Cardiac ventricle fibroblast (primary cell): ENCODE data around the gene AEN. TPM values are rescaled to one million over a fixed set of nuclear protein-coding genes. Genes with fewer than 3 reads are reported as not detected.

ENCODE experiments used
- total RNA-seq: library from RNA; depleted of rRNA; stranded (reverse); fragments of >200 nt; gene quantifications from 2 replicates; pipeline ENCODE4 v1.2.3, GENCODE V29; 2015

The AEN gene, protein sequence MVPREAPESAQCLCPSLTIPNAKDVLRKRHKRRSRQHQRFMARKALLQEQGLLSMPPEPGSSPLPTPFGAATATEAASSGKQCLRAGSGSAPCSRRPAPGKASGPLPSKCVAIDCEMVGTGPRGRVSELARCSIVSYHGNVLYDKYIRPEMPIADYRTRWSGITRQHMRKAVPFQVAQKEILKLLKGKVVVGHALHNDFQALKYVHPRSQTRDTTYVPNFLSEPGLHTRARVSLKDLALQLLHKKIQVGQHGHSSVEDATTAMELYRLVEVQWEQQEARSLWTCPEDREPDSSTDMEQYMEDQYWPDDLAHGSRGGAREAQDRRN
- total RNA-seq: 15.1 and 19.4 TPM in 2 replicates

DNA sequence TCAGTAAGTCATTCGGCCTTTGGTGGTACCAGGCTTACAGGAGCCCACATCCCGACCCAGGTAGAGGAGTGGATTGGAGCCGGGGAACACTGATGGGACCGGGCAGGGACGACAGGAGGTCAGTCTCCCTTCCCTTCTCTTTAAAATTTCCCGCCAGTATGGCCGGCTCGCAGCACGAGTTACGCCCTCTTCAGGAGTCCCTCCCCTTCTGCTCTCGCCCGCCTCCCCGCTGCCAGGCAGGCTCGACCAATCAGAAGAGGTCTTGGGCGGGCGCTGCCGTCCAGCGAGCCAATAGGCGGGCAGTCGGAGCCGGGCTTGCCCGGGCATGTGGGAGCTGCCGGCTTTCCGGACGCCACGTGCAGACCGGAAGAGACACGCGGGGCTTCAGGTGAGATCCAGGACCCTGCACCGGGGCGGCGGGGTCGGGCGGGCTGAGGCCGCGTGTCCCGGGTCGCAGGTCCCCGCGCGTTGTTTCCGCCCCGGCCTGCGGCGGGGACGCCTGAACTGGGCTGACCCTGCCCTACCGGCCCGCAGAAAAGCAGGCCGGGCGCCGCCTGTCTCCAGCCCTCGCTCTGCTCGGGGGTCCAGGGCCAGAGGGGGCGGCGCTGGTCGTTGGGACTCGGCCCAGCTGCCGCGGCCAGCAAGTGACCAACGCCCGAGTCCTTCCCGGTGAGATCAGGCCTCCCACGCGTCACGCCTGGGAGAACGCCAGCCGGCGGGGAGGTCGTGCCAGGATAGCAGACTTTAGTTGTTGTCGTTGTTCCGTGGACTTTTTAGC lies at the start of gene AEN:
Gene AEN, plus strand, starts transcription at position 346 of the 778 bp plus-strand sequence. CDS start 4,870 bp downstream, outside the sequence.

DNA sequence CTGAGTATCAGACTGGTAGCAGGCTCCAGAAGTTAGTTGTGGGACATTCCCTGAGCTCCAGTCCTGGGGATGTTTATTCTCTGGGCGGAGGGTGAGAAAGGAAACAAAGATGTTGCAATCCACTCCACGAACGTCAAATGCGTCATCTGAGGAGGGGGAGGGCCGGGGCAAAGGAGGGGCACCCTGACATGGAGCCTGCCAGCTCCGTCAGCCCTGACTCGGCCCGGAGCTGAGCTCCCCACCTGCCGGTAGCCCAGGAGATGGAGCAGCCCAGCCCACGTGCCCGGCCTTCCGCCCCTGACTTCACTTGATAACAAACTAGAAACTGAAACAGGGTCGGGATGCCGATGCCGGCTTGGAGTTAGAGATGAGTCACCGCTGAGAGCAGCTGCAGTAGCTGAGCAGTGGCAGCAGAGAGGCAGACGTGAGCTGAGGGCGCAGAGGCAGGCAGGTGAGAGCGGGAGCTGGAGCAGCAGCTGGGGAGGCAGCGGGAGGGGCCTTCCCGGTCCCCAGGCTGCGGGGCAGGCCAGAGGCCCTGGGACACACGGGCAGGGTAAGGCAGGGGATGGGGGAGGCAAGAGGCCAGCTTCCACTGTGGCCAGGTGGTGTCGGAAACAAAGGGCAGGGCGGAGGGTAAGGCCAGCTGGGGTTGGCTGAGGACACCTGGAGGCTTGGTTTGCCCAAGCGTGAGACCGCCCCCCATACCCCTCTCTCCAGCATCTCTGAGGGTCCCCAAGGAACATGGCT lies 17.7 kb downstream of the AEN start, which contains the start of gene ISG20:
Gene ISG20, plus strand, starts transcription at position 391 of the 747 bp plus-strand sequence. Its CDS starts 351 bp downstream, at position 742.

Other genes starting within 250 kb of the AEN start
- 8.0 and 18.1 TPM in 2 replicates for gene MRPL46, start 154.0 kb upstream of the AEN start, total RNA-seq
- 19.2 and 29.4 TPM in 2 replicates for gene MRPS11, start 153.6 kb upstream of the AEN start, total RNA-seq
- gene DET1, start 74.7 kb upstream of the AEN start, total RNA-seq: 5.1 and 6.1 TPM in 2 replicates
- gene ISG20, start 17.7 kb downstream of the AEN start, total RNA-seq: 3.8 and 8.2 TPM in 2 replicates
- not detected in 2 replicates for gene ACAN, start 182.1 kb downstream of the AEN start, total RNA-seq